ENCODE data around the gene PLCG1.

- TF ChIP-seq POLR2AphosphoS5 (IDR thresholded peaks at IDR 0.05; ENCODE audit: borderline replicate concordance, low read depth, low read length) (no peak), EZH2 (IDR thresholded peaks at IDR 0.05) (no peak), FOXP2 (optimal IDR thresholded peaks at IDR 0.05; ENCODE audit: control extremely low read depth, extremely low read length, insufficient read depth) (no peak)
Observed at GRCh38 chr20:41183391-41183790, 46.0 kb downstream of the PLCG1 start.
